Measurements from ENCODE around the gene TSPYL1.
A peak's percentile ranks its signal among the peaks of the same experiment; 100 is the strongest.

Gene TSPYL1

DNA sequence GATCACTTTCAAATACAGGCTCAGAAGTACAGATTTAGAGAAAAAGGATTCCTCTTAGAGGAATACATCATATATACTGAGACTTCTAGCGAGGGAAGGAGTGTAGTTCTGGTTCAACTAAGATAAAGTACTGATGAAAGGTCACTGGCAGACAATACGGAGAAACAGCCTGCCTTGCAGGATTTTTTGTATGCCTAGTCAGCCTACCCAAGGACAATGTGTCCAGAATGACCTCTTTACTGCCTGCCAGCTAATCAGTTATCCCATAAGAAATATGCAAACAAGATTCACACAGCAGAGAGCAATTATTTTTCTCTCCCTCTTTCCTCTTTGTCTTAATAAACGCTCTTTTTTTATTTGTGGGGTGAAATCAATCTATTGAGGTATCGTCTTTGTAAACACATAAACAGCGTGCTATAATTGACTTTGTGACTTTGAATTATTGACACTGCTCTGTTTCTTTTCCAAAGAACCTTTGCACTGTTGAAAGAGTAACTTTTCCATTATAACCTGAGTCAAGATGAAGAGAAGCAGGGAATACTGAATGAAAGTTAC lies 24.4 kb downstream of the TSPYL1 start:
- TF ChIP-seq, protein P1, sequence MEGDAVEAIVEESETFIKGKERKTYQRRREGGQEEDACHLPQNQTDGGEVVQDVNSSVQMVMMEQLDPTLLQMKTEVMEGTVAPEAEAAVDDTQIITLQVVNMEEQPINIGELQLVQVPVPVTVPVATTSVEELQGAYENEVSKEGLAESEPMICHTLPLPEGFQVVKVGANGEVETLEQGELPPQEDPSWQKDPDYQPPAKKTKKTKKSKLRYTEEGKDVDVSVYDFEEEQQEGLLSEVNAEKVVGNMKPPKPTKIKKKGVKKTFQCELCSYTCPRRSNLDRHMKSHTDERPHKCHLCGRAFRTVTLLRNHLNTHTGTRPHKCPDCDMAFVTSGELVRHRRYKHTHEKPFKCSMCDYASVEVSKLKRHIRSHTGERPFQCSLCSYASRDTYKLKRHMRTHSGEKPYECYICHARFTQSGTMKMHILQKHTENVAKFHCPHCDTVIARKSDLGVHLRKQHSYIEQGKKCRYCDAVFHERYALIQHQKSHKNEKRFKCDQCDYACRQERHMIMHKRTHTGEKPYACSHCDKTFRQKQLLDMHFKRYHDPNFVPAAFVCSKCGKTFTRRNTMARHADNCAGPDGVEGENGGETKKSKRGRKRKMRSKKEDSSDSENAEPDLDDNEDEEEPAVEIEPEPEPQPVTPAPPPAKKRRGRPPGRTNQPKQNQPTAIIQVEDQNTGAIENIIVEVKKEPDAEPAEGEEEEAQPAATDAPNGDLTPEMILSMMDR (conservative IDR thresholded peaks at IDR 0.05) = no peak
- no peak for TF ChIP-seq ZFX (IDR thresholded peaks at IDR 0.05)
- H3K27ac ChIP-seq = no peak overlapping the region

DNA sequence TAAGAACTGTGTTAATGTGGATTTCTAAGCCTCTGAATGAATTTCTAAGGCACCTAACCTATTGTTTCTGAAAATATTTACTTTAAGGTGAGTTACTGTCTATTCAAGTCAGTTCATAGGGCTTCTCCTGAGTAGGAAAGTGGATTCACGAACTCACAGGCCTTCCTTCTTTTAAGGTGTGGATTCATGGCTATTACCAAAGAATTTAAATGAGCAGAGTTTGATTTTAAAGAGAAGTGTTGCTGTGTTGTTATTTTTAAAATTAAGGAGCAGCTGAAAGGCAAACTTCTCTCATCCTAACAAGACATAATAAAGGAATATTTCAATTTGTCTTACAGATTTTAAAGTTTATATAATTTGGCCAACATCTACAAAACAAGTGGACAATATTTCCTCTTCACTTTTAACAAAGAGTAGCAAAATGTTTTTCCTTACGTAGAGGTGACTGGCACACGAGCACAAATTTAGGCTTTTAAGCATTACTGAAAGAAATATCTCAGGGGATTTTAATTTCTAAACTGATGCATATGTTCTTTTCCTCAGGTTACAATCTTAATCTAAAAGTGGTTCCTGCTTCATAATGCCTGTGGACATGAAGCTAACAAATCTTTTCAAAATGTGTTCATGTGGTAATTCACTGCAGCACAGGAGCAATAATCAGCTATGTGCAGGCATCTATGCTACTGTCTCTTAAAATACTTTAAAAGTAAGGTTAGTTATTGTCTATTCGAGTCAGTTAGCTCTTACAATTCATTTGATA lies 25.3 kb downstream of the TSPYL1 start:
- peak overlapping the region; percentile 76 for H3K27ac ChIP-seq
- TF ChIP-seq, protein P1 (conservative IDR thresholded peaks at IDR 0.05) = no peak
- TF ChIP-seq ZFX (IDR thresholded peaks at IDR 0.05) = no peak

DNA sequence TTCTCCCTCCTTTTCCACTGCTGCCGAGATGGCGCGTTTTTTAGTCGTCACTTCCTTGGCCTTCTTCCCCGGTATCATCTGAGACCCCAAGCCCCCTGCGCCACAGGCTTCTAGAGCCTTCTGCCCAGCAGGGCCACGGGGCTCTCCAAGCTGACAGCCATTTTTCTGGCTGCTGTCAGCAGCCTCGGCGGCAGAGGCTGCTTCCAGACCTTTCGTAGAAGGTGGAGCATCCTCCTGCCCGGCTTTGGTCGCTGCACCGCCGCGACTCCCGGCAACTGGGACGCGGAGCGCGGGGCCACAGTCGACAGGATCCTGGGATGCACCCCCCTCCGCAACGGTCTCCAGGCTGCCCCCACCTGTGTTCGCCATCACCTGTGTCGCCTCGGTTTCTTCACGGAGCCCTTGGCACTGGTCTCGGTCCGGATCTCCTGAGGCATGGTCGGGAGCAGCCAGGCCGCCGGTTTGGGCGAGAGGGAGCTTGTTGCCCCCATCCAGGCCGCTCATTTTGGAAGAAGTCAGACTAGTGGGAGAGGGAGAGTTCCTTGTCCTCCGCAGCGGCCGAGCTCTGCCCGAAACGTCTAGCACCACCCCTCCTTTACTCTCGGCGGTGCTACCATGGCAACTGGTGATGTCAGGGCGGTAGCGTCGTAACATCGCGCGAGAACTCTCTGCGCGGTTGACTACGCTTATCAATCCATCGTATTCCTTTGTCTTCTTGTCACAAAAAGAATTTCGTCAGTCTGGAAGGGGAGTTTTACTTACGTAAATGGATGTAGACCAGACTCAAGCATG lies 26.0 kb downstream of the TSPYL1 start, which contains the start of gene TSPYL4:
Gene TSPYL4 (minus strand): TSS at position 571 of the 792 bp plus-strand sequence. CDS start 67 bp downstream, at position 504.
- TF ChIP-seq ZFX (IDR thresholded peaks at IDR 0.05) = peak; percentile 30; the same call in 1 of the 2 replicates
- TF ChIP-seq, protein P1 (conservative IDR thresholded peaks at IDR 0.05) = no peak
- H3K27ac ChIP-seq = peak within 1 kb of the TSS; percentile 76

DNA sequence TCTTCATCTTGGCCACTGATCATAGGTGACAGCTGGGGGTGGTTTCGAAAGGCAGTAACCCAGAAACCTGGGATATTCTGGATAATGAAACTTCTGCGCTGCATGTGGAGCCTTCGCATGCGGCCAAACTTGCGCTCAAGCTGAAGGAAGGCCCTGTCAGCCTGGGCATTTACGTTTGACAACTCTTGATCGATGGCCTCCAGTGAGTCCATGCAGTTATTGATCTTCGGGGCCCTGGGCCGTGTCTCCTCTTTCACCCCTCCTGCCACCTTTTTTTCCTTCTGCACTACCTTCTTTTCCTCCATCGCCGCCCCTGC lies 26.6 kb downstream of the TSPYL1 start:
- TF ChIP-seq ZFX (IDR thresholded peaks at IDR 0.05) = no peak
- TF ChIP-seq, protein P1 (conservative IDR thresholded peaks at IDR 0.05) = no peak
- peak overlapping the region; percentile 76 for H3K27ac ChIP-seq

DNA sequence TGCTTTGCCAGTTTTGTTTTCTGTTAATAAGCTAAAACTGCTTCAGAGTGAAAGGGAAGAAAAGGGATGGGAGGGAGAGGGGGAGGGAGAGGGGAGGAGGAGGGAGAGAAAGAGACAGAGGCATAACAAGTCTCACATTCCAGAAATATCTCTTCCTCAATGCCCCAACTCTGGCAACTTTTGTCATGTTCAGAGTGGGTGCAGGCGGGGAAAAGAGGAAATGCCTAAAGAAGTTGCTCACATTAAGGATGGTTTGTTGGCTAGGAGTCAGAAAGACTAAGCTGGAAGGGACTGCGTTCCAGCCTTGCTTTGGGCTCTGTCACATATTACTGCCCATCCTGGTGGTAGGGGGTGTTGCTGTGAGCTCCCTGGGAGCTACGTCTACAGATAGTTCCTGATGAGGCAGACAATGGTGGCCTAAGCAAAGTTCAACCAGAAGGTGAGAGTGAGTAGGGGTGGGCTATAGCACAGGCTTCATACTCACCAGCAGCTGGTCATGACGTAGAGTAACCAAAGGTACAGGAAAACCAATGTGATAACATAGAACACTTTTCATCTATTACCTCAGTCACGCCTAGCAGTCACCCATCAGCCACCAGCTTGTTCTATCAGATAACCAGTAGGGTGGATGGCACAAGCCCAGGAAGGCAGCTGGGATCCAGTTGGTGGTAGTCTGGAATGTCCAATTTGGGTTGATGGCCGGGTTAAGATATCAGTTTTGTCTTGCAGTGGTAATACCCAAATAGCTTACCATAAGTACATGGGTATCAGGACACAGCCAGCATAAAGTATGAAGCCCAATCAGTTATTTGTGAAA lies 28.0 kb downstream of the TSPYL1 start:
- TF ChIP-seq ZFX (IDR thresholded peaks at IDR 0.05) = no peak
- TF ChIP-seq, protein P1 (conservative IDR thresholded peaks at IDR 0.05) = no peak
- no peak overlapping the region for H3K27ac ChIP-seq

DNA sequence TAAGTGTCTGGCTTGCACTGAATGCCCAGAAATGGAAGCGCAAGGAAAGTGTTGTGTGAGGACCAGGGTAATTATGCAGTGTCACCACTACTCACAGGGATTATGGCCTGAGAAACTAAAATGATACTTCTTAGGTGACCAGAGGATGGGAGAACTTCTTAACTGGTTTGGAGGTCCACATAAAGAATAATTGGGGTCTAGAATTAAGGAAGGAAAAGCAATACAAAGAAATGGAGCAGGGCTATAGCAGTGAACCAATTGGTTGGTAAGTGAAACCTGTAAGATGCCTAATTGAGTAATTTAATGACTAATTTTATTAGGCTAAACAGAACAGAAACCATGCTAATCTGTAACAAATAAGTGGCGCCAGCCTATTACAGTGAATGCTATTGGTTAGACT lies 31.2 kb downstream of the TSPYL1 start:
- no peak for TF ChIP-seq ZFX (IDR thresholded peaks at IDR 0.05)
- TF ChIP-seq, protein P1 (conservative IDR thresholded peaks at IDR 0.05) = no peak
- H3K27ac ChIP-seq = no peak overlapping the region

Data from C4-2B (cell line).